K562 (cell line): ENCODE measurements around the gene UROD. TPM values are rescaled to one million over a fixed set of nuclear protein-coding genes. Genes with fewer than 3 reads are reported as not detected.

ENCODE experiments used
- ADNP ChIP-seq: fragments of 200-800 bp; sonication (Bioruptor generic); IDR thresholded peaks from 2 replicates; pipeline ENCODE4 v1.6.1; 2016; ENCODE audit warnings: missing genetic modification characterization, missing compliant biosample characterization
- ATF7 ChIP-seq: fragments of 450-650 bp; IDR thresholded peaks from 2 replicates; pipeline ENCODE4 v1.7.1; 2014; ENCODE audit warnings: mild to moderate bottlenecking, moderate library complexity
- BRD4 ChIP-seq: fragments of 200-600 bp; sonication (generic); IDR thresholded peaks from 2 replicates; pipeline ENCODE4 v1.6.1; 2017; ENCODE audit warnings: inconsistent platforms
- CTBP1 ChIP-seq: fragments of 450-650 bp; IDR thresholded peaks from 2 replicates; pipeline ENCODE4 v1.6.1; 2016; ENCODE audit warnings: borderline replicate concordance
- E2F3 ChIP-seq: fragments of 250-450 bp; sonication (Bioruptor Pico); IDR thresholded peaks from 2 replicates; pipeline ENCODE4 v1.4.0; 2020; ENCODE audit warnings: mild to moderate bottlenecking
- ETV1 ChIP-seq: fragments of 450-650 bp; conservative IDR thresholded peaks from 2 replicates; pipeline ENCODE4 v1.6.1; 2016; ENCODE audit warnings: missing genetic modification characterization, control low read depth, low read depth, missing compliant biosample characterization
- ETV5 ChIP-seq: sonication (generic); formaldehyde crosslinking; IDR thresholded peaks from 2 replicates; pipeline ENCODE4 v1.4.0; 2020; ENCODE audit warnings: low read depth, mild to moderate bottlenecking, missing genetic modification reagents
- FOSL1 ChIP-seq: fragments of 200-800 bp; sonication (Bioruptor generic); conservative IDR thresholded peaks from 2 replicates; pipeline ENCODE4 v1.6.1; 2016; ENCODE audit warnings: missing genetic modification characterization, missing compliant biosample characterization
- KDM5B ChIP-seq: fragments of 200-600 bp; sonication (generic); IDR thresholded peaks from 2 replicates; pipeline ENCODE4 v1.6.1; 2012; ENCODE audit warnings: low read depth, mild to moderate bottlenecking, moderate library complexity, low read length, control low read depth, inconsistent platforms; ENCODE audit not compliant: insufficient replicate concordance
- MCM3 ChIP-seq: fragments of 450-650 bp; IDR thresholded peaks from 2 replicates; pipeline ENCODE4 v1.6.1; 2016
- PHF21A ChIP-seq: fragments of 450-650 bp; IDR thresholded peaks from 2 replicates; pipeline ENCODE4 v1.6.1; 2017; ENCODE audit warnings: low read depth, borderline replicate concordance
- PPARD ChIP-seq: fragments of 250-450 bp; sonication (Bioruptor Pico); IDR thresholded peaks from 2 replicates; pipeline ENCODE4 v1.8.0; 2022; ENCODE audit warnings: inconsistent platforms, mild to moderate bottlenecking, moderate library complexity
- SREBF1 ChIP-seq: fragments of 150-350 bp; IDR thresholded peaks from 2 replicates; pipeline ENCODE4 v1.6.1; 2014; ENCODE audit warnings: antibody characterized with exemption, low read depth, low read length, borderline replicate concordance
- SRSF7 ChIP-seq: fragments of 200-400 bp; formaldehyde crosslinking; optimal IDR thresholded peaks from 2 replicates; pipeline ENCODE3; 2017; ENCODE audit warnings: mild to moderate bottlenecking, low read depth, low read length
- ZNF12 ChIP-seq: sonication (generic); formaldehyde crosslinking; IDR thresholded peaks from 2 replicates; pipeline ENCODE4 v1.4.0; 2020; ENCODE audit warnings: mild to moderate bottlenecking, missing genetic modification reagents
- ZNF232 ChIP-seq: sonication (generic); formaldehyde crosslinking; IDR thresholded peaks from 2 replicates; pipeline ENCODE4 v1.8.0; 2022; ENCODE audit warnings: mild to moderate bottlenecking, missing genetic modification reagents
- ZNF354B ChIP-seq: fragments of 250-450 bp; sonication (Bioruptor Pico); IDR thresholded peaks from 2 replicates; pipeline ENCODE4 v1.4.0; 2020
- ZNF41 ChIP-seq: fragments of 250-450 bp; sonication (Bioruptor Pico); conservative IDR thresholded peaks from 2 replicates; pipeline ENCODE4 v1.4.0; 2020; ENCODE audit warnings: mild to moderate bottlenecking
- polyA plus RNA-seq, 8 experiments: library from polyadenylated mRNA; depleted of rRNA in 4 of 8; stranded (reverse) in 5 of 8; unstranded in 3 of 8; fragments of >200 nt; fragmentation: Nextera tagmentation in 2 of 8; fragmentation: Illumina TruSeq in 1 of 8; extraction: Ambion mirVana in 2 of 8; extraction: Trizol in 1 of 8; gene quantifications; 2 replicates each; pipeline versions ENCODE4 v1.2.1 to v1.2.3, GENCODE V29; 2011 to 2014; ENCODE audit warnings: inconsistent platforms in 1 of 8, missing spikeins in 1 of 8
- total RNA-seq, 7 experiments: library from RNA; depleted of rRNA in 6 of 7; stranded (reverse); fragments of >200 nt in 6 of 7; fragmentation: Illumina TruSeq in 2 of 7; extraction: Trizol in 2 of 7; gene quantifications; 2 replicates each; pipeline versions ENCODE4 v1.2.1 to v1.2.3, GENCODE V29; 2011 to 2021; ENCODE audit warnings: low replicate concordance in 1 of 7
- TF ChIP-seq, protein P1 (sequence below): fragments of 450-650 bp; conservative IDR thresholded peaks from 2 replicates; pipeline ENCODE4 v1.6.1; 2016; ENCODE audit warnings: missing genetic modification characterization, low read depth, mild to moderate bottlenecking, control low read depth, missing compliant biosample characterization
- TF ChIP-seq, protein P2 (sequence below): fragments of 250-450 bp; sonication (Bioruptor Pico); IDR thresholded peaks from 2 replicates; pipeline ENCODE4 v1.6.1; 2021; ENCODE audit warnings: mild to moderate bottlenecking
- TF ChIP-seq, protein P3 (sequence below): sonication (generic); formaldehyde crosslinking; IDR thresholded peaks from 2 replicates; pipeline ENCODE4 v1.8.1; 2023; ENCODE audit warnings: mild to moderate bottlenecking, missing genetic modification reagents
- TF ChIP-seq, protein P4 (sequence below): fragments of 450-650 bp; formaldehyde crosslinking; conservative IDR thresholded peaks from 2 replicates; pipeline ENCODE4 v1.4.0; 2022; ENCODE audit warnings: mild to moderate bottlenecking, missing genetic modification characterization
- TF ChIP-seq, protein P5 (sequence below), 2 experiments: fragments of 450-650 bp; IDR thresholded peaks; 2 replicates each; pipeline ENCODE4 v1.6.1; 2016

UROD gene
- total and polyA plus RNA-seq, 9 of the 15 experiments (the other 6 are each of a cell fraction or from before 2014, with no cell fraction given), result 533 to 2,933 (median 1,100) TPM

DNA sequence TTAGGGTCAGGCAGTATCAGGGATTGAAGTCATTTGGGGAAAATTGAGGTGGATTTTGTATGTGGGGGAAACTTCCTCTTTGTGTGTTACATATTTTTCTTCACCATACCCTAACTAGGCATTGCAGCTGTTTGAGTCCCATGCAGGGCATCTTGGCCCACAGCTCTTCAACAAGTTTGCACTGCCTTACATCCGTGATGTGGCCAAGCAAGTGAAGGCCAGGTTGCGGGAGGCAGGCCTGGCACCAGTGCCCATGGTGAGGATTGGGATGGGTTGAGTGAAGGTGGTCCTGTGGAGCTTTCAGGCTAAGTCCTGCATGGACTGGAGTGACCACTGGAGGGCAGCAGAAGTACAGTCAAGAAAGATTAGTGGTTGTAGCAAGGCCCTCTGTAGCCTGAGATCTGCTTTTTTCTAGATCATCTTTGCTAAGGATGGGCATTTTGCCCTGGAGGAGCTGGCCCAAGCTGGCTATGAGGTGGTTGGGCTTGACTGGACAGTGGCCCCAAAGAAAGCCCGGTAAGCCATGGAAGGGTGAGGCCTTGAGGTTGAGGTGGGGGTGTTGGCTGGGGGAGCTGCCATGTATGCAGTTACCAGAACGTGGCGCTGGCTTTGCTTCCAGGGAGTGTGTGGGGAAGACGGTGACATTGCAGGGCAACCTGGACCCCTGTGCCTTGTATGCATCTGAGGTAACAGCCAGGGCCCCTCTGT lies 2.4 kb downstream of the UROD start (continued):
- TF ChIP-seq ZNF41 (CRISPR knock-in tag) (no peak; the same call in 1 of the 2 replicates), FOSL1 (tag) (no peak), CTBP1 (peak; percentile 77), KDM5B (peak; percentile 51), SREBF1 (0 out of 2 replicates have a peak, but pooled peaks have one; percentile 30), SRSF7 (no peak), PPARD (CRISPR knock-in tag) (no peak), PHF21A (no peak), BRD4 (no peak), ADNP (tag) (no peak), ATF7 (peak; percentile 48; the same call in 1 of the 2 replicates), E2F3 (CRISPR knock-in tag) (no peak), MCM3 (no peak), ZNF12 (CRISPR knock-in tag) (no peak), ETV1 (tag) (no peak), ZNF232 (CRISPR knock-in tag) (no peak), ZNF354B (CRISPR knock-in tag) (no peak), ETV5 (CRISPR knock-in tag) (0 out of 2 replicates have a peak, but pooled peaks have one; percentile 54)
- TF ChIP-seq, protein P1, sequence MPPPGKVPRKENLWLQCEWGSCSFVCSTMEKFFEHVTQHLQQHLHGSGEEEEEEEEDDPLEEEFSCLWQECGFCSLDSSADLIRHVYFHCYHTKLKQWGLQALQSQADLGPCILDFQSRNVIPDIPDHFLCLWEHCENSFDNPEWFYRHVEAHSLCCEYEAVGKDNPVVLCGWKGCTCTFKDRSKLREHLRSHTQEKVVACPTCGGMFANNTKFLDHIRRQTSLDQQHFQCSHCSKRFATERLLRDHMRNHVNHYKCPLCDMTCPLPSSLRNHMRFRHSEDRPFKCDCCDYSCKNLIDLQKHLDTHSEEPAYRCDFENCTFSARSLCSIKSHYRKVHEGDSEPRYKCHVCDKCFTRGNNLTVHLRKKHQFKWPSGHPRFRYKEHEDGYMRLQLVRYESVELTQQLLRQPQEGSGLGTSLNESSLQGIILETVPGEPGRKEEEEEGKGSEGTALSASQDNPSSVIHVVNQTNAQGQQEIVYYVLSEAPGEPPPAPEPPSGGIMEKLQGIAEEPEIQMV (tag), result no peak
- TF ChIP-seq, protein P2, sequence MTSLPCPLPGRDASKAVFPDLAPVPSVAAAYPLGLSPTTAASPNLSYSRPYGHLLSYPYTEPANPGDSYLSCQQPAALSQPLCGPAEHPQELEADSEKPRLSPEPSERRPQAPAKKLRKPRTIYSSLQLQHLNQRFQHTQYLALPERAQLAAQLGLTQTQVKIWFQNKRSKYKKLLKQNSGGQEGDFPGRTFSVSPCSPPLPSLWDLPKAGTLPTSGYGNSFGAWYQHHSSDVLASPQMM, result no peak
- TF ChIP-seq, protein P3, sequence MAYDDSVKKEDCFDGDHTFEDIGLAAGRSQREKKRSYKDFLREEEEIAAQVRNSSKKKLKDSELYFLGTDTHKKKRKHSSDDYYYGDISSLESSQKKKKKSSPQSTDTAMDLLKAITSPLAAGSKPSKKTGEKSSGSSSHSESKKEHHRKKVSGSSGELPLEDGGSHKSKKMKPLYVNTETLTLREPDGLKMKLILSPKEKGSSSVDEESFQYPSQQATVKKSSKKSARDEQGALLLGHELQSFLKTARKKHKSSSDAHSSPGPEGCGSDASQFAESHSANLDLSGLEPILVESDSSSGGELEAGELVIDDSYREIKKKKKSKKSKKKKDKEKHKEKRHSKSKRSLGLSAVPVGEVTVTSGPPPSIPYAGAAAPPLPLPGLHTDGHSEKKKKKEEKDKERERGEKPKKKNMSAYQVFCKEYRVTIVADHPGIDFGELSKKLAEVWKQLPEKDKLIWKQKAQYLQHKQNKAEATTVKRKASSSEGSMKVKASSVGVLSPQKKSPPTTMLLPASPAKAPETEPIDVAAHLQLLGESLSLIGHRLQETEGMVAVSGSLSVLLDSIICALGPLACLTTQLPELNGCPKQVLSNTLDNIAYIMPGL (CRISPR knock-in tag), result 0 out of 2 replicates have a peak, but pooled peaks have one; percentile 17
- TF ChIP-seq, protein P4, sequence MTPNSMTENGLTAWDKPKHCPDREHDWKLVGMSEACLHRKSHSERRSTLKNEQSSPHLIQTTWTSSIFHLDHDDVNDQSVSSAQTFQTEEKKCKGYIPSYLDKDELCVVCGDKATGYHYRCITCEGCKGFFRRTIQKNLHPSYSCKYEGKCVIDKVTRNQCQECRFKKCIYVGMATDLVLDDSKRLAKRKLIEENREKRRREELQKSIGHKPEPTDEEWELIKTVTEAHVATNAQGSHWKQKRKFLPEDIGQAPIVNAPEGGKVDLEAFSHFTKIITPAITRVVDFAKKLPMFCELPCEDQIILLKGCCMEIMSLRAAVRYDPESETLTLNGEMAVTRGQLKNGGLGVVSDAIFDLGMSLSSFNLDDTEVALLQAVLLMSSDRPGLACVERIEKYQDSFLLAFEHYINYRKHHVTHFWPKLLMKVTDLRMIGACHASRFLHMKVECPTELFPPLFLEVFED (CRISPR knock-in tag), result 0 out of 2 replicates have a peak, but pooled peaks have one; percentile 28
- TF ChIP-seq, protein P5, sequence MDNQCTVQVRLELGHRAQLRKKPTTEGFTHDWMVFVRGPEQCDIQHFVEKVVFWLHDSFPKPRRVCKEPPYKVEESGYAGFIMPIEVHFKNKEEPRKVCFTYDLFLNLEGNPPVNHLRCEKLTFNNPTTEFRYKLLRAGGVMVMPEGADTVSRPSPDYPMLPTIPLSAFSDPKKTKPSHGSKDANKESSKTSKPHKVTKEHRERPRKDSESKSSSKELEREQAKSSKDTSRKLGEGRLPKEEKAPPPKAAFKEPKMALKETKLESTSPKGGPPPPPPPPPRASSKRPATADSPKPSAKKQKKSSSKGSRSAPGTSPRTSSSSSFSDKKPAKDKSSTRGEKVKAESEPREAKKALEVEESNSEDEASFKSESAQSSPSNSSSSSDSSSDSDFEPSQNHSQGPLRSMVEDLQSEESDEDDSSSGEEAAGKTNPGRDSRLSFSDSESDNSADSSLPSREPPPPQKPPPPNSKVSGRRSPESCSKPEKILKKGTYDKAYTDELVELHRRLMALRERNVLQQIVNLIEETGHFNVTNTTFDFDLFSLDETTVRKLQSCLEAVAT (IDR thresholded peaks at IDR 0.05), result peak; percentile 55 to 74; a peak in 3 of 4 replicates
